GM18505 (cell line): Measurements from ENCODE around the gene DTX4.
"Not testable (repeated sequence)": the region's sequence is repeated elsewhere in the genome, so short reads cannot be mapped to it uniquely, and the experiment has no call there.

Source experiments
- ATAC-seq: cut with Tn5 transposase; IDR thresholded peaks from one replicate; pipeline ENCODE4 v1.9.1; 2021; ENCODE audit not compliant: unreplicated experiment
- POLR2A ChIP-seq: IDR thresholded peaks from 4 replicates; pipeline ENCODE4 v1.6.1; 2011; ENCODE audit warnings: borderline replicate concordance; ENCODE audit not compliant: insufficient read depth, insufficient read length; ENCODE audit errors: extremely low read depth

Gene DTX4

GRCh38 chr11:59171508-59172322 lies at the start of gene DTX4:
TSS of gene DTX4 (plus strand) at chr11:59172132. CDS start at chr11:59172596, 464 bp downstream.
- peak; percentile 71 for ATAC-seq
- TF ChIP-seq POLR2A, result no peak

DNA sequence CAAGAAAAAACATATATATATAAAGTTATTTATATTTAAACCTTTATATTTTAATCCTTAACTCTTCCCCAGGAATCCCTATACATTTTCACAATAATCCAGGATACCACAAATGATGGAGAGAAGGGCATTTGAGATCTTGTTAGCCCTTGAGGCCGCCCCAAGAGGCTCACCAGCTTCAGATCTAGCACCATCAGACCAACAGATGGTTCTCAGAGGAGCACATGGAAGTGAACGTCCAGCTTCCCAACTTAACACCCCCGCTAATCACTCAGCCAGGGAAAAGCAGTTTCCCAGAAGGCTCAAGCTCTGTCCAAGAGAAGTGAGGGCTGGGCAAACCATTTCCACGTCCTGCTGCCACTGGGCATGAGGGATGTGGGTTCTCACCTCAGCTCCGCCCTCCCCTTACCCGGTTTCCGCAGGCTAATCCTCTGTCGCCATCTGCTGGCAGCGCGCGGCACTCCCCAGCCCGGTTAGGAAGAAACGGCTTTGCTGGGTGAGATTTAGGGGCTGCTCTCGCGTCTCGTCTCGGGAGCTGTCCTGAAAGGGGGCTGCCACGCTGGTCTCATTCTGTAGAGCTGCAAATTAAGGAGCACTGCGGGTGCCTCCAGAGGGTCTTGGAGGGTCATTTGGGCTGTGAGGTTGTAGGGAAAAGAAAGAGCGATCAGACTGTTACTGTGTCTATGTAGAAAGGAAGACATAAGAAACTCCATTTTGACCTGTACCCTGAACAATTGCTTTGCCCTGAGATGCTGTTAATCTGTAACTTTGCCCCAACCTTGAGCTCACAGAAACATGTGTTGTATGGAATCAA lies 36.1 kb upstream of the DTX4 start:
- ATAC-seq, result peak; percentile 95
- no peak for TF ChIP-seq POLR2A

DNA sequence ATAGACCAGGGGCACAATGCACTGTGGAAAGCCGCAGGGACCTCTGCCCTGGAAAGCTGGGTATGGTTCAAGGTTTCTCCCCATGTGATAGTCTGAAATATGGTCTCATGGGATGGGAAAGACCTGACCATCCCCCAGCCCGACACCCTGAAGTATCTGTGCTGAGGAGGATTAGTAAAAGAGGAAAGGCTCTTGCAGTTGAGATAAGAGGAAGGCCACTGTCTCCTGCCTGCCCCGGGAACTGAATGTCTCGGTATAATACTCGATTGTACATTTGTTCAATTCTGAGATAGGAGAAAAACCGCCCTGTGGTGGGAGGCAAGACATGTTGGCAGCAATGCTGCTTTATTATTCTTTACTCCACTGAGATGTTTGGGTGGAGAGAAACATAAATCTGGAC lies 35.4 kb upstream of the DTX4 start:
- not testable (repeated sequence) for ATAC-seq

DNA sequence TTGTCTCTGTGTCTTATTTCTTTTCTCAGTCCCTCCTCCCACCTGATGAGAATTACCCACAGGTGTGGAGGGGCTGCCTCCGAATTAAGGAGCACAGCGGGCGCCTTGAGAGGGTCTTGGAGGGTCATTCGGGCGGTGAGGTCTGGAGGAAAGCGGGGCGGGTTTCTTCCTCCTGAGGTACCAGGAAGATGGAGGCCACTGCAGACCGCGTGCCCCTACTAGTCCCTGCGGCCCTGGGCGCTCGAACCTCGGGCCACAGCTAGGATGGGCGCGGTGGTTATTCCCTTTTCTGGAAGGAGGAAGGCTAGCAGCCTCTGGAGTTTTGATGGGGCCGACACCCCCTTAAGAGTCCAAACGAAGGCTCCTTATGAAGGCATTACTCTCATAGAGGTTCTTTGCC lies 34.7 kb upstream of the DTX4 start:
- no peak for ATAC-seq
- TF ChIP-seq POLR2A, result no peak

DNA sequence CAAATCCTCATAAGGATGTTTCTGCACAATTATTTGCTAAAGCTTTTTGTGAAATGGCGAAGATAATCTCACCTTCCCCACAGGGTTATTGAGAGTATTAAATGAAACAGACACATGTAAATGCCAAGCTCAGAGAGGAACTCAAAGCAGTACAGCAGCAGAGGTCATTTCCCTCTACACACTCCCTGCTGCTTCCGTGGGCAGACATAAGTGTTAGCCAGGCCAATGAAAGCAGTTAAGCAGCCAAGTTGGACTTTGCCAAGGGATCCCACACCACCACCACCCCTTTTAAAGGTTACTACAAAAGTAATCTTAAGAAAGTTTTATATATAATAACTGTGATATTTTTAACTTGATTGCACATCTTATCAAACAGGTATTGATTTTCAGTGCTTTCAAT lies 33.3 kb upstream of the DTX4 start:
- no peak for TF ChIP-seq POLR2A
- ATAC-seq, result no peak

DNA sequence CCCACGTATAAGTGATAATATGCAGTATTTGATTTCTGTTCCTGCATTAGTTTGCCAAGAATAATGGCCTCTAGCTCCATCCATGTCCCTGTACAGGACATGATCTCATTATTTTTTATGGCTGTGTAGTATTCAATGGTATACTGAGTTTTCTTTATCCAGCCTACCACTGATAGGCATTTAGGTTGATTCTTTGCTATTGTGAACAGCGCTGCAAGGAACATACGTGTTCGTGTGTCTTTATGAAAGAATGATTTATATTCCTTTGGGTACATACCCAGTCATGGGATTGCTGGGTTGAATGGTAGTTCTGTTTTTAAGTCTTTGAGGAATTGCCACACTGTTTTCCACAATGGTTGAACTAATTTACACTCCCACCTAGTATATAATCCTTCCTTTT lies 30.7 kb upstream of the DTX4 start:
- no peak for ATAC-seq

GRCh38 chr11:59141673-59142460 lies 30.1 kb upstream of the DTX4 start:
- no peak for TF ChIP-seq POLR2A
- ATAC-seq, result no peak

More for the DNA sequence above, 30.7 kb upstream of the DTX4 start:
- TF ChIP-seq POLR2A, result no peak

DNA sequence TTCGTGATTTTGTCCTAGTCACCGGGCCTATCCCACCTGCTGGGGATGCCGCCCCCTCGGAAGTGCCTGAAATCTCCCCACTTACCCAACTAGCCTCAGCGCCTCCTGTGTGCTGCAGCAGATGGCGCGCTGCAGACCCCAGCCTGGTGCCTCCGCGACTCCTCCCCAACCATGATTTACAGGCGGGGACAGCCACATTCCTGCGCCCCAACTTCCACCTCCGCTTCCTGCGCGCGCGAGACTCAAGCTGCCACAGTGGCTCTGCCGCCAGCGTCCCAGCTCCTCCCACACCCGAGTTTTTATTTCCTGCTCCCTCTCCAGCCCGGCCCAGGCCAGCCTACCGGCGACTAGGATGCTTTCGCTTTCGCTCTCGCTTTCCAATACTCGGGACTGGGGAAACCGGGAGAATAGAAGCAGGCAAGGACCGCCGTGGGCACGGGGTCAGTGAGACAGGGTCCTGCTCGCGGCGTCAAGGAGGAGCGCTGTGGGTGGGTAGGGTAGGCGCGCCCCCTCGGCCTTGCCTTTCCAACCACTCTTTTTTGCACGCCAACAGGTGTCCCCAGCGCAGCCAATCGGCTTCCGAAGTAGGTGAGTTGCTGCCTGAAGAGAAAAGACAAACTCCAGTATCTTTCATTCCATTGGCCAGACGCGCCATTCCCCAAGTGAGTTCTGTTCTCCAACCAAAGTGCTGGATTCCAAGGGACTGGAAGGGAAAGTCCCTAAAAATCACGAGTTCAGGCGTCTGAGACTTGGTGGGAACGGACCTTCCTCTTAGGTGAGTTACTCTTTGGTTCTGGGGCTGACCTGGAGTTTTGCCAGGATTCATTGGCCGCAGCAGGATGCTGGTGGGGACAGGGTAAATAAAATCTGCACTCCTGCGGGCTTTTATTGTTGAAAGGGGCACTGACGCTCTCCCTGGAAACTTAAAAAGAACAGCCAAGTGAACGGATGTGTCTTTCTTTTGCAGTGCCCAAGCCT lies 29.1 kb upstream of the DTX4 start, which contains the start of gene FAM111A:
TSS of gene FAM111A (plus strand) at position 327 of the 978 bp plus-strand sequence. CDS start 6,017 bp downstream, outside the sequence.
- TF ChIP-seq POLR2A, result peak; percentile 66
- peak; percentile 66 for ATAC-seq

DNA sequence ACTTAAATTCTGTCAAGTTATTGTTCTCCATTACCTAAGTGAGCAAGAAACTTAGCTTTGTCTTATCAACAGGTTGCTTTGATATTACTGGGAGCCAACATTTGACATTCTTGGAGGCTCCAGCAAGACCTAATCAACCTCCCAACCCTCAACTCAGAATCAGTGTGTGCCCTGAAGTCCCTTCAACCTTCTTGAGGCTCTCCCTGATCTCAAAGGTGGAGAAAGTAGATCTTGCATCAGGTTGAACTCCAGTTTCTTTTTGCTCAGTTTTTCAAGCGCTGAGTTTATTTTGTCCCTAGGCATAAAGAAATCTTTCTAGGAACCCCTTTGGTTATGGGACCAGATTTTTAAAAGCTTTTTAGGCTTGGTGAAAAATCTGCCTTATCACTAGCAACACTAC lies 27.8 kb upstream of the DTX4 start:
- TF ChIP-seq POLR2A, result no peak
- ATAC-seq, result no peak

DNA sequence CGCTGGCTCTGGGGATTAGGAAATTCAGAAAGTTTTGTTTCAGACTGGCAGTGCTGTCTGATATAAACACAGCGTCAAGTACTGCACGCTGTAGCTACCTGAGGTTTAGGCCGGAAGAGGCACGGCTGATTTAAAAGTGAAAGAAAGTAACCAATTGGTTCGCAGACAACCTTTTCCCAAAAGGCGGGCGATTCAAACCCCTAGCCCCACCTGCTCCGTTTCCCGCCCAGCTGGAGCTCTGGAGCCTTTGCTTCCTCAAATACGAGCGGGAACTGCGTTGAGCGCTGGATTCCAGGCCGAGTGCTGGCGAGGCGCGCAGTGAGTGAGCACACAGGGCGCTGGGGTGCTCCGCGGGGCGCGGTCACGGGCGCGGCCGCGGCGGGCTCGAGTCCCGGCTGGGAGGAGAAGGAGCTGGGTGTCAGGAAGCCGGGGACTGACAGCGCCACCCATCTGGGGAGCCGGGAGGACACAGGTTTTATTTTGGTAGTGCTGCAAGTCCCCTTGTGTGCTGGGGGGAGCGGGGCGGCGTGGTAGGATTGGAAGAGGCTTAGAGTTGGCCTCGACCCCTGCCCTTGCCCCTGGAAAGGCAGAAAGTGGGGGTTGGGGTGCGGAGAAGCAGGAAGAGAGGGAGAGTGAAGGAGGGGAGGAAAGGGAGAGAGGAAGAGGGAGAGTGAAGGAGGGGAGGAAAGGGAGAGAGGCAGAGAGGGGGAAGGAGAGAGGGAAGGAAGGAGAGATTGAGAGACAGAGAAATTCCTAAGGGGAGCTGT lies 27.2 kb upstream of the DTX4 start:
- TF ChIP-seq POLR2A, result peak; percentile 36
- ATAC-seq, result peak; percentile 54

DNA sequence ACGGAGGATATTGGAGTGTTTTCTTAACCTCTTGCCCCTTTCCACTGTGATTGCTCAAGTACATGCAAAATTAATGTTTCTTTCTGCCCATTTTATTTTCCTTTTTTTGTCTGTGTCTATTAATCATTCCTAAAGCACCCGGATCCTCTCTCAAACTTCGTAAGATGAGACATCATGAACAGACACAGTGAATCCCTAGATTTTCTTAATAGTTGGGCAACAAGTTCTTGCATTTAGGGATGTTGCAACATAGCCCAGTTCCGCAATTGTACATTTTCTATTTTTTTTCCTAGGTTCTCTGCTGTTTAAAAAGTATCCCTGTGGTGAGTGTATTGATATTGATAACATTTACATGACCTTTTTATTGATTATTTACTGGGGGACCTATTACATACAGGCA lies 26.4 kb upstream of the DTX4 start:
- ATAC-seq, result no peak
- TF ChIP-seq POLR2A, result no peak
